ENCODE measurements around the gene CADM2. TPM values are rescaled to one million over a fixed set of nuclear protein-coding genes. Genes with fewer than 3 reads are reported as not detected.
"Not testable (repeated sequence)": the region's sequence is repeated elsewhere in the genome, so short reads cannot be mapped to it uniquely, and the experiment has no call there.

CADM2 gene
- total RNA-seq, 1 experiment from 2014 or later, result 0.64 TPM

DNA sequence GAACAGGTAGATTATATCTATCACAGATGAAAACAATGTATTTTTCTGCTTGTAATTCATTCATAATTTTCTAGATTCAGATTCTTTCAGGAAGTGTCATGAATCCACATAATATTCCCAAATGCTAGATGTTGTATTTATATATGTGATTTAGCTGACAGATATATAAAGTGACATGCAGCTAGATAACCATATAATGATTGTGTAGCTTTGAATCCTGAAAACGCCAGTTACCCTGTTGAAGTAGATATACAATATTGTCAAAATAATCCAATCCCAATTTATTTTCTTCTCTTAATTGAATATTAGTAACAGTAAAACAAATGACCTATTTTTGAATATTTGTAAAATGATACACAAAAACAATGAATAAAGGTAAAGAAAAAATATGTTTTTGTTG, 738.4 kb downstream of the CADM2 start:
- Histone ChIP-seq H3K4me1 (ENCODE audit: control insufficient read depth, insufficient read depth, low read length) (no peaks in the 10 kb centered on the region), H3K4me3 (ENCODE audit: low read depth in 2 of 2, low read length in 2 of 2) (no peak overlapping the region), H3K27ac (ENCODE audit: low read length) (no peak overlapping the region), H3K36me3 (ENCODE audit: control insufficient read depth, insufficient read depth, low read length) (no peaks in the 10 kb centered on the region), H3K27me3 (ENCODE audit: control insufficient read depth, insufficient read depth, low read length) (no peaks in the 10 kb centered on the region), H3K9me3 (ENCODE audit: control insufficient read depth, insufficient read depth, low read depth, low read length) (no peaks in the 10 kb centered on the region)
- no peak for TF ChIP-seq TCF7L2 (IDR thresholded peaks at IDR 0.05; ENCODE audit: low read depth, low read length)
- TF ChIP-seq, protein P1, sequence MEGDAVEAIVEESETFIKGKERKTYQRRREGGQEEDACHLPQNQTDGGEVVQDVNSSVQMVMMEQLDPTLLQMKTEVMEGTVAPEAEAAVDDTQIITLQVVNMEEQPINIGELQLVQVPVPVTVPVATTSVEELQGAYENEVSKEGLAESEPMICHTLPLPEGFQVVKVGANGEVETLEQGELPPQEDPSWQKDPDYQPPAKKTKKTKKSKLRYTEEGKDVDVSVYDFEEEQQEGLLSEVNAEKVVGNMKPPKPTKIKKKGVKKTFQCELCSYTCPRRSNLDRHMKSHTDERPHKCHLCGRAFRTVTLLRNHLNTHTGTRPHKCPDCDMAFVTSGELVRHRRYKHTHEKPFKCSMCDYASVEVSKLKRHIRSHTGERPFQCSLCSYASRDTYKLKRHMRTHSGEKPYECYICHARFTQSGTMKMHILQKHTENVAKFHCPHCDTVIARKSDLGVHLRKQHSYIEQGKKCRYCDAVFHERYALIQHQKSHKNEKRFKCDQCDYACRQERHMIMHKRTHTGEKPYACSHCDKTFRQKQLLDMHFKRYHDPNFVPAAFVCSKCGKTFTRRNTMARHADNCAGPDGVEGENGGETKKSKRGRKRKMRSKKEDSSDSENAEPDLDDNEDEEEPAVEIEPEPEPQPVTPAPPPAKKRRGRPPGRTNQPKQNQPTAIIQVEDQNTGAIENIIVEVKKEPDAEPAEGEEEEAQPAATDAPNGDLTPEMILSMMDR (IDR thresholded peaks at IDR 0.05), result no peak
- no peak for TF ChIP-seq SIN3A (IDR thresholded peaks at IDR 0.05; ENCODE audit: borderline replicate concordance, insufficient read depth, low read depth, low read length)
- no peak for TF ChIP-seq POLR2AphosphoS5 (IDR thresholded peaks at IDR 0.05; ENCODE audit: low read depth, low read length)
- TF ChIP-seq, protein P2, sequence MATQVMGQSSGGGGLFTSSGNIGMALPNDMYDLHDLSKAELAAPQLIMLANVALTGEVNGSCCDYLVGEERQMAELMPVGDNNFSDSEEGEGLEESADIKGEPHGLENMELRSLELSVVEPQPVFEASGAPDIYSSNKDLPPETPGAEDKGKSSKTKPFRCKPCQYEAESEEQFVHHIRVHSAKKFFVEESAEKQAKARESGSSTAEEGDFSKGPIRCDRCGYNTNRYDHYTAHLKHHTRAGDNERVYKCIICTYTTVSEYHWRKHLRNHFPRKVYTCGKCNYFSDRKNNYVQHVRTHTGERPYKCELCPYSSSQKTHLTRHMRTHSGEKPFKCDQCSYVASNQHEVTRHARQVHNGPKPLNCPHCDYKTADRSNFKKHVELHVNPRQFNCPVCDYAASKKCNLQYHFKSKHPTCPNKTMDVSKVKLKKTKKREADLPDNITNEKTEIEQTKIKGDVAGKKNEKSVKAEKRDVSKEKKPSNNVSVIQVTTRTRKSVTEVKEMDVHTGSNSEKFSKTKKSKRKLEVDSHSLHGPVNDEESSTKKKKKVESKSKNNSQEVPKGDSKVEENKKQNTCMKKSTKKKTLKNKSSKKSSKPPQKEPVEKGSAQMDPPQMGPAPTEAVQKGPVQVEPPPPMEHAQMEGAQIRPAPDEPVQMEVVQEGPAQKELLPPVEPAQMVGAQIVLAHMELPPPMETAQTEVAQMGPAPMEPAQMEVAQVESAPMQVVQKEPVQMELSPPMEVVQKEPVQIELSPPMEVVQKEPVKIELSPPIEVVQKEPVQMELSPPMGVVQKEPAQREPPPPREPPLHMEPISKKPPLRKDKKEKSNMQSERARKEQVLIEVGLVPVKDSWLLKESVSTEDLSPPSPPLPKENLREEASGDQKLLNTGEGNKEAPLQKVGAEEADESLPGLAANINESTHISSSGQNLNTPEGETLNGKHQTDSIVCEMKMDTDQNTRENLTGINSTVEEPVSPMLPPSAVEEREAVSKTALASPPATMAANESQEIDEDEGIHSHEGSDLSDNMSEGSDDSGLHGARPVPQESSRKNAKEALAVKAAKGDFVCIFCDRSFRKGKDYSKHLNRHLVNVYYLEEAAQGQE (IDR thresholded peaks at IDR 0.05; ENCODE audit: insufficient read depth in 1 of 2, low read depth in 2 of 2, low read length in 1 of 2), result no peak
- POLR2A ChIA-PET, result no interaction called here
- no TSS peak for BruUV-seq (replicated peaks)
- no peak for DNase-seq (ENCODE audit: low read depth, low spot score)
- CTCF ChIA-PET, result no interaction called here
- intact Hi-C loops (cut with micrococcal nuclease; ENCODE audit: unreplicated experiment), result no loop called here
- in situ Hi-C loops (cut with HindIII; ENCODE audit: low pct_unique_long_range_greater_than_20kb, low sequenced_read_pairs), result no loop called here
- no peak for ATAC-seq

DNA sequence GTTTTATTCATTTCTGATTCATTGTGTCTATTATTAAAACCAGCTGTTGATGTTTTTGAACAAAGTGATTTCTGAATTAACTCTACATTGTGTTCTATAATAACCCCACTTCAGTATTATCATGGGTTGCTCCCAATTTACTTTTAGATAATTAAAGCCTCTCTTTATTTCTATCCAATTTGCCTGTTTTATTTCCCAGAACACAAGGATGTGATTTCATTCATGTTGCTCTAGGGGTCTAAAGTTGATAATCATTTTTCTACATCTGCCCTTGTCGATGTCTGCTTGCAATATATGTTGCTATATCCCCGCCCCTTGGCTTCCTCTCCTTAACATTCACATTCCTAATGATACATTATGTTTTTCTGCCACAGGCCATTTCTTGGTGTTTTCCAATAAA, 747.3 kb downstream of the CADM2 start:
- Histone ChIP-seq H3K9me3 (ENCODE audit: control insufficient read depth, insufficient read depth, low read depth, low read length) (no peaks in the 10 kb centered on the region), H3K27me3 (ENCODE audit: control insufficient read depth, insufficient read depth, low read length) (no peaks in the 10 kb centered on the region), H3K27ac (ENCODE audit: low read length) (no peak overlapping the region), H3K4me3 (ENCODE audit: low read depth in 2 of 2, low read length in 2 of 2) (no peak overlapping the region), H3K36me3 (ENCODE audit: control insufficient read depth, insufficient read depth, low read length) (no peaks in the 10 kb centered on the region), H3K4me1 (ENCODE audit: control insufficient read depth, insufficient read depth, low read length) (no peaks in the 10 kb centered on the region)
- POLR2A ChIA-PET, result no interaction called here
- TF ChIP-seq, protein P2 (IDR thresholded peaks at IDR 0.05; ENCODE audit: insufficient read depth in 1 of 2, low read depth in 2 of 2, low read length in 1 of 2), result no peak
- TF ChIP-seq POLR2AphosphoS5 (IDR thresholded peaks at IDR 0.05; ENCODE audit: low read depth, low read length), result no peak
- TF ChIP-seq, protein P1 (IDR thresholded peaks at IDR 0.05), result no peak
- TF ChIP-seq TCF7L2 (IDR thresholded peaks at IDR 0.05; ENCODE audit: low read depth, low read length), result no peak
- TF ChIP-seq SIN3A (IDR thresholded peaks at IDR 0.05; ENCODE audit: borderline replicate concordance, insufficient read depth, low read depth, low read length), result no peak
- in situ Hi-C loops (cut with HindIII; ENCODE audit: low pct_unique_long_range_greater_than_20kb, low sequenced_read_pairs), result no loop called here
- CTCF ChIA-PET, result no interaction called here
- no TSS peak for BruUV-seq (replicated peaks)
- intact Hi-C loops (cut with micrococcal nuclease; ENCODE audit: unreplicated experiment), result no loop called here
- no peak for DNase-seq (ENCODE audit: low read depth, low spot score)
- no peak for ATAC-seq

DNA sequence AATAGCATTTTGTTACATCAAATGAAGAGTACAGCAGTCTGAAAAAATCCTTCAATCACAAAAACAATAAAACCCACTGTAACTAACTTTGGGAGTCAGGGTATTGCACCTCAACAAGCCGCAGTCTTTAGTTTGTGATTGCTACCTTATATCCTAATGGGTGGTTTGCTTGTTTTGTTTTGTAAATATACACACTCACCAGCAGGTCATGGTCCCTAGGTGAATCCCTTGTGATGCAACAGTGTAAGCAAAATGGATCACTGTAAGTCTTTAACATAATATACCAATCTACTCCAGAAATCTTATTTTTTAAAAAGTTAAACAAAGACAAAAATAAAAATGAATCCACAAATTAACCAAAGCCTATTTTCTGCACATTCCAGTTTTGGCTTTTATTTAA, 749.5 kb downstream of the CADM2 start:
- H3K27ac ChIP-seq (ENCODE audit: low read length); H3K27me3 ChIP-seq (ENCODE audit: control insufficient read depth, insufficient read depth, low read length); BruUV-seq (replicated peaks); H3K36me3 ChIP-seq (ENCODE audit: control insufficient read depth, insufficient read depth, low read length); intact Hi-C loops (cut with micrococcal nuclease; ENCODE audit: unreplicated experiment); H3K4me1 ChIP-seq (ENCODE audit: control insufficient read depth, insufficient read depth, low read length); DNase-seq (ENCODE audit: low read depth, low spot score); in situ Hi-C loops (cut with HindIII; ENCODE audit: low pct_unique_long_range_greater_than_20kb, low sequenced_read_pairs); H3K9me3 ChIP-seq (ENCODE audit: control insufficient read depth, insufficient read depth, low read depth, low read length); ATAC-seq; CTCF ChIA-PET; H3K4me3 ChIP-seq (ENCODE audit: low read depth in 2 of 2, low read length in 2 of 2); POLR2A ChIA-PET: not testable (repeated sequence)
